Stimulated activated naive B cell treated with anti-CD40 and anti-IgM and Interleukin-4, amounts not matched to agents 10 μg/mL and 1 μg/mL and 100 μg/mL, for 72 hours (primary cell): ENCODE measurements around the gene LIMCH1.
"Not testable (repeated sequence)": the region's sequence is repeated elsewhere in the genome, so short reads cannot be mapped to it uniquely, and the experiment has no call there.

ENCODE experiments used
- ATAC-seq, 2 donors: fragments of 150-1000 bp; cut with Tn5 transposase; replicated peaks; 2 replicates each; pipeline ENCODE4 v1.10.0; 2021; ENCODE audit warnings: moderate library complexity in 1 of 2
- DNase-seq: peaks from one replicate; pipeline ENCODE4 v3.0.0; 2021
- H3K27ac Mint-ChIP-seq: one replicate; pipeline ENCODE4 v1.8.0; 2022; ENCODE audit warnings: mild to moderate bottlenecking, mixed read lengths
- H3K27me3 Mint-ChIP-seq, 2 donors: one replicate each; pipeline ENCODE4 v1.8.0; 2022; ENCODE audit warnings: mixed read lengths in 2 of 2
- H3K36me3 Mint-ChIP-seq, 2 donors: one replicate each; pipeline ENCODE4 v1.8.0; 2022; ENCODE audit warnings: mixed read lengths in 2 of 2, mild to moderate bottlenecking in 1 of 2
- H3K4me1 Mint-ChIP-seq, 2 donors: one replicate each; pipeline ENCODE4 v1.8.0; 2022; ENCODE audit warnings: mixed read lengths in 2 of 2, mild to moderate bottlenecking in 1 of 2
- H3K4me3 Mint-ChIP-seq, 2 donors: one replicate each; pipeline ENCODE4 v1.8.0; 2022; ENCODE audit warnings: mild to moderate bottlenecking in 2 of 2, mixed read lengths in 2 of 2, moderate library complexity in 1 of 2
- H3K9me3 Mint-ChIP-seq, 2 donors: one replicate each; pipeline ENCODE4 v1.8.0; 2022; ENCODE audit warnings: mixed read lengths in 2 of 2, mild to moderate bottlenecking in 1 of 2

LIMCH1 gene, protein sequence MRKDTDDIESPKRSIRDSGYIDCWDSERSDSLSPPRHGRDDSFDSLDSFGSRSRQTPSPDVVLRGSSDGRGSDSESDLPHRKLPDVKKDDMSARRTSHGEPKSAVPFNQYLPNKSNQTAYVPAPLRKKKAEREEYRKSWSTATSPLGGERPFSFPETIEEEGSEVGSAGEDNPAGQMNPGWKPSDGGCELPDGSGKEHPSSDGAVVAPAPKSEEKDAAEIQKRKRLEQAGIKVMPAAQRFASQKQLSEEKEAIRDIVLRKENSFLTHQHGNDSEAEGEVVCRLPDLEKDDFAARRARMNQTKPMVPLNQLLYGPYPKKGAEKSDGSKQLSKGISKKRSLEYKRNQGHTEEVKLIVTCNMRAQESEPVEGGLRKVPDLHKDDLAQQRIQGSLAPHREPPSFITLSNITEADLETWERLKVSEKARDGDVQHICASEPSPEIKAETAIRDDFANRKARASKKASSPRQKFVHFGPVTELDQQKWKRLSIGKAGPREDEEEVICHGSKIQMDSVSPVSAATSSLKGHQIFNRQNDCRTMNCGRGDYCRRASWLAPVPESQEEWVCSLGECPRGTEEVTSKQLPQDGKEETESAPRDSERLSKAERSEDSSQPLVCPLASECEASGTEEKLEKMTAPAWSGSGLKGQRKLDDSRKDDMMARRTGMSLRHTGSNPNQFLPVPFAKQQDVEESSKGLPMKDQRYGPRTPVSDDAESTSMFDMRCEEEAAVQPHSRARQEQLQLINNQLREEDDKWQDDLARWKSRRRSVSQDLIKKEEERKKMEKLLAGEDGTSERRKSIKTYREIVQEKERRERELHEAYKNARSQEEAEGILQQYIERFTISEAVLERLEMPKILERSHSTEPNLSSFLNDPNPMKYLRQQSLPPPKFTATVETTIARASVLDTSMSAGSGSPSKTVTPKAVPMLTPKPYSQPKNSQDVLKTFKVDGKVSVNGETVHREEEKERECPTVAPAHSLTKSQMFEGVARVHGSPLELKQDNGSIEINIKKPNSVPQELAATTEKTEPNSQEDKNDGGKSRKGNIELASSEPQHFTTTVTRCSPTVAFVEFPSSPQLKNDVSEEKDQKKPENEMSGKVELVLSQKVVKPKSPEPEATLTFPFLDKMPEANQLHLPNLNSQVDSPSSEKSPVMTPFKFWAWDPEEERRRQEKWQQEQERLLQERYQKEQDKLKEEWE (N-terminal part only)

DNA sequence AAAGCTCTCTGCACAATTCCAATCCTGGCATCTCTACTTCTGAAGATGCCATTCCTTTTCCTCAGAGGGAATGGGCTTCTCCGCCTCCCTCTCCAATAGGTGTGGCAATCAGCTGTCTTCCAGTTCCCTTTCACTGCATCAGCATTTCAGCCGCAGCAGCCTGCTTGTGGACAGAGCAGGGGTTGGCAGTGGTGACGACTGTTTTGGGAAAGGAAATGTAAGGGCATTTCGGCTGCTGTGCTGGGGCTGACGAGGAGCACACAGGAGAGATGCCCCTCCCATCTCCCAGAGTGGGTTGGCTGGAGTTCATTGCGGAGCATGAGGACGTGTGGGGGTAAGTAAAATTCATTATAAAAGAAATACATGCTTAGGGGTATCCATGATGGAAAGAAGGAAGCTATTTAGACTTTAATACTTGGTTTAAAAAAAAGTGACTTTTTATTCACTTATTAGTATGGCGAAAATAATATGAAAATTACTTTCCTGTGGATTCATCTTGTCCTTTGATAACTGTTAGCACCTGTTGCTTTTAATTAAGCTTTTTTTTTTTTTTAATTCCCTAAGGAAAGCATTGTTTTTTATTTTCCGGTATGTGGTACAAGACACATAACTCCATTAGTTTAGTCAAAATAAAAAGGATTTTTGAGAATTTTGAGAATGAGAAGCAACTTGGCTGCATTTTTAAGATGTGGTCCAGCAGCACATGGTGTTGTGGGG, at the start of gene LIMCH1:
Gene LIMCH1, plus strand, starts transcription at position 141 of the 717 bp plus-strand sequence. CDS start 67,839 bp downstream, outside the sequence.
- DNase-seq = no peak
- no peak within 1 kb of the TSS for H3K27ac Mint-ChIP-seq
- H3K27me3 Mint-ChIP-seq = peaks cover 0 to 10% of the 10 kb centered on the region in 2 donors
- H3K4me1 Mint-ChIP-seq = no peaks in the 10 kb centered on the region
- no peak within 1 kb of the TSS for H3K4me3 Mint-ChIP-seq
- H3K9me3 Mint-ChIP-seq = no peaks in the 10 kb centered on the region
- no peaks in the 10 kb centered on the region for H3K36me3 Mint-ChIP-seq
- no peak for ATAC-seq

DNA sequence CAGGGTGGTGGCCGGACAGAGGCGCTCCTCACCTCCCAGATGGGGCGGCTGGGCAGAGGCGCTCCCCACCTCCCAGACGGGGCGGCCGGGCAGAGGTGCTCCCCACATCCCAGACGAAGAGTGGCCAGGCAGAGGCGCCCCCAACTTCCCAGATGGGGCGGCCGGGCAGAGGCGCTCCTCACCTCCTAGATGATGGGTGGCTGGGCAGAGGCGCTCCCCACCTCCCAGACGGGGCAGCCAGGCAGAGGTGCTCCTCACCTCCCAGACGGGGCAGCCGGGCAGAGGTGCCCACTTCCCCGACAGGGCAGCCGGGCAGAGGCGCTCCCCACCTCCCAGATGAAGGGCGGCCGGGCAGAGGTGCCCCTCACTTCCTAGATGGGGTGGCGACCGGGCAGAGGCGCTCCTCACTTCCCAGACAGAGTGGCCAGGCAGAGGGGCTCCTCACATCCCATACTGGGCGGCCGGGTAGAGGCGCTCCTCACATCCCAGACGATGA, 46.8 kb upstream of the LIMCH1 start:
- not testable (repeated sequence) for H3K27me3 Mint-ChIP-seq, DNase-seq, H3K4me1 Mint-ChIP-seq, H3K9me3 Mint-ChIP-seq, ATAC-seq, H3K36me3 Mint-ChIP-seq, H3K27ac Mint-ChIP-seq, H3K4me3 Mint-ChIP-seq

DNA sequence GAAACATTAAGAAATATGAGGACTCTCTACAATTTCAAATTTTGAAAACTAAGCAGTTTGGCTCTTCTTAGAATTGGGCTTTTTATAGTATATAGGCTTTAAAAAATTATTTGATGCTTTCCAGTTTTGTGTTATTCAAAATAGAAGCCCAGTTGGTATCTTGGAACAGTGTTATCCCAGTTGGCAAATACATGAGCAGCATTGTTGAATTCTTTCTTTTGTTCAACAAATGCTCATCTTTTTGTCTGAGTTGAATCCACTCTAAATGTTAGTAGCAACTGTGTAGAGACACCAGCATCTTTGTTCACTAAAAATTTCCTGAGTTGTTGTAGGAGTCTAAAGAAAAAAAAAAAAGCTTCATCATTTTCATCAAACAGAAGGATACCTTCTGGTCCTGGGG, 41.0 kb upstream of the LIMCH1 start:
- Mint-ChIP-seq H3K36me3 (no peaks in the 10 kb centered on the region), H3K4me1 (no peaks in the 10 kb centered on the region), H3K27ac (no peak overlapping the region), H3K9me3 (peaks cover 0 to 4% of the 10 kb centered on the region in 2 donors), H3K27me3 (peaks cover 0 to 8% of the 10 kb centered on the region in 2 donors), H3K4me3 (no peak overlapping the region)
- ATAC-seq = no peak
- no peak for DNase-seq

DNA sequence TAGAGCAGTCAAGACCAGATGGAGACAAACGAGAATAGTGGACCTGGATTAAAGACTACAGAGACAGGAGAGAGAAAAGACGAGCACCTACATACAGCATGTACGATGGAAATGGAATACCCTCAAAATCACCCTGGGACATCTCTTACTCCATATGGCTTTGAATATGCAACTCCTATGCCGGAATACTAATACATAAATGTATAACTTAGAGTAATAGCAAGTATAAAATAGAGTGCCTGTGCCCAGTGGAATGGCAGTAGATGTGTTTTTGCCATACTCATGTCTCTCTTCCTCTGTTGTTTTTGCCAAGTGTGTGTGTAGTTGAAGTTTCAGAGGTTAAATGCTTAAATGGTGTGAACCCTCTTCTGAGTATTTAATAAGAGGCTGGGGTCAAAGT, 39.8 kb upstream of the LIMCH1 start:
- Mint-ChIP-seq H3K9me3 (peaks cover 0 to 3% of the 10 kb centered on the region in 2 donors), H3K27ac (no peak overlapping the region), H3K4me3 (no peak overlapping the region), H3K27me3 (peaks cover 0 to 8% of the 10 kb centered on the region in 2 donors), H3K4me1 (no peaks in the 10 kb centered on the region), H3K36me3 (no peaks in the 10 kb centered on the region)
- ATAC-seq (no peak), DNase-seq (no peak)

DNA sequence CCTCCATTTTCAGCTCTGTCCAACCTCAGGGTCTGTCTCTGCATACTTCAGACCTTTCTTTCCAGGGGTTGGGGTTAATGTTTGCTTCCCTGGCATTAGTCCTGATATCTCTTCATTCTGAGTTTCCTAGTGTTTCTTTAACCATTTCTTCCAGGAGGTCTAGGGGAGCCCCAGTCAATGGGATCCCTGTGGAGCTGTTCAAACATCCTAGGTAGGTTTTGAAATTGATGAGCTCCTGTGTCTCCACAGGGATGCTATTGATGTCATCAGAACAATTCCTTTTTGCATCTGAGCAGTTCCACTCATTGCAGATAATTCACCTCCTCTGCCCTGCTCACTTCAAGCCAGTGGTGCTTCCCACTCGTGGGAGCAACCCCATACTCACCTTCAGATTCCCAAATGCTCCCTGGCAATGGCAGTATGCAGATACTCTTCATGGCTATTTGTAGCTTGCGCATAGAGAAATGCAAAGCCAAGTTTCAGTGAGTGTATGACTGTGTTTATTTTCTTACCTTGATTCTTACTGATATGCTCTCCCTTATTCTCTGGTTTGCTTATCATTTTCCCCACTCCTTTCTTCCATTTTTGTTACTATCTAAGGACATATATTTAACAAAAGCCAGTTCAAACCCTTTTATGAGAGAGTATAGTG, 33.7 kb upstream of the LIMCH1 start:
- no peaks in the 10 kb centered on the region for H3K27me3 Mint-ChIP-seq
- peaks cover 3 to 4% of the 10 kb centered on the region in 2 donors for H3K9me3 Mint-ChIP-seq
- ATAC-seq (no peak), DNase-seq (no peak)
- H3K4me3 Mint-ChIP-seq = no peak overlapping the region
- H3K27ac Mint-ChIP-seq = no peak overlapping the region
- H3K4me1 Mint-ChIP-seq = no peaks in the 10 kb centered on the region
- H3K36me3 Mint-ChIP-seq = no peaks in the 10 kb centered on the region

GRCh38 chr4:41505161-41505661, 32.7 kb upstream of the LIMCH1 start:
- no peak overlapping the region for H3K4me3 Mint-ChIP-seq
- no peaks in the 10 kb centered on the region for H3K27me3 Mint-ChIP-seq
- DNase-seq (no peak), ATAC-seq (no peak)
- no peaks in the 10 kb centered on the region for H3K4me1 Mint-ChIP-seq
- H3K9me3 Mint-ChIP-seq = peaks cover 3 to 4% of the 10 kb centered on the region in 2 donors
- no peak overlapping the region for H3K27ac Mint-ChIP-seq
- no peaks in the 10 kb centered on the region for H3K36me3 Mint-ChIP-seq

DNA sequence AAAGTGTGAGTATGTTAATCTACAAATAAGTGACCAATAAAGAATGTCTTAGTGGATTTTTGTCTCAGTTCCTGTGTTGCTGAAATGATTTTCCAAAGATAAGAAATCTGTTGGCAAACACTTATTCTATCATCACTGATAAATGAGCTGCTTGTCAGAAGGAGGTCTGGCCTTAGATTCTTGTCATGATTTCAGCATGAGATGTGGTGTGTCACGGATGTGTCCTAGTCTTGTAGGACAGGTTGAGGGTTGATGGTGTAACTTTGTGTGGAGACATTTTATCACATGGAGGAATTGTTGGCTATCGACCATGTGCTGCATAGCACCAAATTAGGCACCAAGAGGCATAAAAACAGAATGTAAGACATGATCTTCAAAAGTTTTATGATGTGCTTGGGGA, 31.8 kb upstream of the LIMCH1 start:
- no peak for DNase-seq
- no peaks in the 10 kb centered on the region for H3K36me3 Mint-ChIP-seq
- no peak overlapping the region for H3K27ac Mint-ChIP-seq

GRCh38 chr4:41507291-41507947, 30.5 kb upstream of the LIMCH1 start:
- H3K27me3 Mint-ChIP-seq = no peaks in the 10 kb centered on the region
- no peak overlapping the region for H3K27ac Mint-ChIP-seq
- H3K36me3 Mint-ChIP-seq = no peaks in the 10 kb centered on the region
- DNase-seq (no peak), ATAC-seq (no peak)
- H3K4me1 Mint-ChIP-seq = no peaks in the 10 kb centered on the region
- peaks cover 0 to 4% of the 10 kb centered on the region in 2 donors for H3K9me3 Mint-ChIP-seq
- no peak overlapping the region for H3K4me3 Mint-ChIP-seq

More for the DNA sequence above, 31.8 kb upstream of the LIMCH1 start:
- H3K9me3 Mint-ChIP-seq = peaks cover 3 to 4% of the 10 kb centered on the region in 2 donors
- no peaks in the 10 kb centered on the region for H3K27me3 Mint-ChIP-seq
- no peak for ATAC-seq
- H3K4me1 Mint-ChIP-seq = no peaks in the 10 kb centered on the region
- no peak overlapping the region for H3K4me3 Mint-ChIP-seq

DNA sequence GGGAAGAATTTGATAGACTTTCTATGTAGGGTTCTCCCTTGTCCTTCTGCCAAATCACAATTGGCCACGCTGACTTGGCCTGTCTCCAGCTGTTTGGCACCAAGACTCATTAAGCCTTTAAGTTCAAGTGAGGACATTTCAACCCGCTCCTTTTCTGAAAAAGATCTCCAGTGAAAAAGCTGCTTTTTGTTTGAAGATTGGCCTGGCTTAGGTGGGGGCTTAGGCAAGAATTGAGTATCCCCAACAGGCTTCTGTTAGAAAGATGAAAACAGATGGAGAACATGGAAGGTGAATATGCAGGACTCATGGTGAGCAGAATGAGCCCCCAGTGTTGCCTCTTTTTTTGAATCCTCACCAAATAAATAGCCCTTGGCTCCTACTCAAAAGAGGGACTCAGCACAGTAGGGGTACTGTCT, 28.5 kb upstream of the LIMCH1 start:
- peaks cover 0 to 4% of the 10 kb centered on the region in 2 donors for H3K9me3 Mint-ChIP-seq
- no peak overlapping the region for H3K27ac Mint-ChIP-seq
- no peaks in the 10 kb centered on the region for H3K27me3 Mint-ChIP-seq
- H3K4me3 Mint-ChIP-seq = no peak overlapping the region
- no peaks in the 10 kb centered on the region for H3K4me1 Mint-ChIP-seq
- DNase-seq = no peak
- ATAC-seq = no peak
- no peaks in the 10 kb centered on the region for H3K36me3 Mint-ChIP-seq

DNA sequence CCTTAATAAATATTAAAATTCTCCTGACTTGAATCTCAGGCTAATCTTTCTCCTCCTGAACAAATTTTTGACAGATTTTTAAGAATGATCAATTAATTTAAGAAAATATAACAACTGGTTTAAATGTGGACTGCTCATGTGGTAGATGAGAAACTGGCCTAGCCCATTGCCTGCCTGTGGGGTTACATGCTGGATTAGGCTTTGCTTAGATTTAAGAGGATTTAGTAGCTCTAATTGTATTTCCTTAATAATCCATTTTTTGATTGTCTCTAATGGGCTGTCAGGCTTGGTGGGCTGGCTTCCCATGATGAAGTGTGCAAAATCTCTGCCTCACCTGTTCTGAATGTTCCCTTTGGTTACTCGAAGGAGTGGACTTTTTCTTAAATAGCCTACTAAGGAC, 27.8 kb upstream of the LIMCH1 start:
- H3K4me3 Mint-ChIP-seq = no peak overlapping the region
- H3K4me1 Mint-ChIP-seq = no peaks in the 10 kb centered on the region
- DNase-seq (no peak), ATAC-seq (no peak)
- no peaks in the 10 kb centered on the region for H3K27me3 Mint-ChIP-seq
- H3K36me3 Mint-ChIP-seq = no peaks in the 10 kb centered on the region
- H3K9me3 Mint-ChIP-seq = peaks cover 0 to 4% of the 10 kb centered on the region in 2 donors
- no peak overlapping the region for H3K27ac Mint-ChIP-seq

DNA sequence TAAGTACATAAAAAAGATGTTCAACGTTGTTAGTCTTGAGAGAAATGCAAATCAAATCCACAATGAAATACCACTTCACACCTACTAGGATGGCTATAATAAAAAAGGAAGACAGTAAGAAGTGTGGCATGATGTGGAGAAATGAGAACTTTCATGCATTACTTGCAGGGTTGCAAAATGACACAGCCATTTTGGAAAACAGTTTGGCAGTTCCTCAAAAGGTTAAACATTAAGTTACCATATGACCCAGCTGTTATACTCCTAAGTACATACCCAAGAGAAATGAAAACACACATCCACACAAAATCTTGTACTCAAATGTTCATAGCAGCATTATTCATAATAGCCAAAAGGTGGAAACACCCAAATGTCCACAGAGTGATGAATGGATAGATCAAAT, 25.8 kb upstream of the LIMCH1 start:
- H3K9me3 Mint-ChIP-seq = peaks cover 0 to 4% of the 10 kb centered on the region in 2 donors
- ATAC-seq = peak; percentile 47 to 52
- no peaks in the 10 kb centered on the region for H3K27me3 Mint-ChIP-seq
- no peak for DNase-seq
- no peaks in the 10 kb centered on the region for H3K4me1 Mint-ChIP-seq
- no peaks in the 10 kb centered on the region for H3K36me3 Mint-ChIP-seq
- no peak overlapping the region for H3K27ac Mint-ChIP-seq
- no peak overlapping the region for H3K4me3 Mint-ChIP-seq

GRCh38 chr4:41512596-41512995, 25.4 kb upstream of the LIMCH1 start:
- Mint-ChIP-seq H3K27me3 (no peaks in the 10 kb centered on the region), H3K9me3 (peaks cover 0 to 4% of the 10 kb centered on the region in 2 donors), H3K27ac (no peak overlapping the region), H3K4me3 (no peak overlapping the region), H3K4me1 (no peaks in the 10 kb centered on the region), H3K36me3 (no peaks in the 10 kb centered on the region)
- ATAC-seq (no peak), DNase-seq (no peak)

DNA sequence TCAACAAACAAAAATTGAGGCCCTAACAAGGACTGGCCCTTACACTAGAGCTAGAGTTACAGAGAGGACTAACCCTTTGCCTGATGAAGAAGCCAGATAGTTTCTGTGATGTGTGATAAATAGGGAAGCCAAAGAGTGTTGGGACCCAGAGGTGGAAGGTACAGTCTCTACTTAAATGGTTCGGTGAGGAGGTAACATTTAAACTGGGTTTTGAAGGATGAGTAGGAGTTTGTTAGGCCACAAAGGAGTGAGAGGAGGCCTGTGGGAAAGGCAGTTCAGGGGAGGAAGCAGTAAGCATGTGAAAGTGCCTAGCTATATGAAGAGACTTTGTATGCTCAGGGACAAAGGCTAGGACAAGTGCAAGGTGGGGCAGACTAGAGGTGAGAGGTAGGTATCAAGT, 23.8 kb upstream of the LIMCH1 start:
- H3K36me3 Mint-ChIP-seq = no peaks in the 10 kb centered on the region
- H3K27me3 Mint-ChIP-seq = no peaks in the 10 kb centered on the region
- no peak for DNase-seq
- no peak overlapping the region for H3K27ac Mint-ChIP-seq
- ATAC-seq = no peak
- H3K9me3 Mint-ChIP-seq = no peaks in the 10 kb centered on the region
- H3K4me3 Mint-ChIP-seq = no peak overlapping the region
- no peaks in the 10 kb centered on the region for H3K4me1 Mint-ChIP-seq
